ENCODE data around the gene WDR49.

Gene WDR49

DNA sequence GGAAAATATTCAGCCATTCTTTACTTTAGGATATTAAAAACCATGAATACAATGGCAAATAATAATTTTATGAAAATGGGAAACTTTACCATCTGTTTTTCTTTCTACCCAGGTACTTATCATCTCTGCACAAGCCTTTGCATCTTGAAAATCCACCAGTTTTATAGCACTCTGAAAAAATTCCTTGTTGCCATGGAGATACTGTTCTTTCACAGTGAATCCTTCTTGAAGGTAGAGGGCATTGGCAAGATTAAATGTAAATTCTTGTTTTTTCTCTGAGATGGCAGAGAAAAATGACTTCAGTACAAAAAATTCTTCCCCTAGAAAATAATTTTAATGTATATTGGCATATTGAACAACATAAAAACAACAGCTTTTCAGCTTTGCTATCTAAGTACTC lies 186.8 kb downstream of the WDR49 start:
- no peak overlapping the region for H3K4me3 ChIP-seq (replicated peaks; ENCODE audit: low read depth, low read length)
- DNase-seq (ENCODE audit: low read depth), result no peak
- TF ChIP-seq, protein P1, sequence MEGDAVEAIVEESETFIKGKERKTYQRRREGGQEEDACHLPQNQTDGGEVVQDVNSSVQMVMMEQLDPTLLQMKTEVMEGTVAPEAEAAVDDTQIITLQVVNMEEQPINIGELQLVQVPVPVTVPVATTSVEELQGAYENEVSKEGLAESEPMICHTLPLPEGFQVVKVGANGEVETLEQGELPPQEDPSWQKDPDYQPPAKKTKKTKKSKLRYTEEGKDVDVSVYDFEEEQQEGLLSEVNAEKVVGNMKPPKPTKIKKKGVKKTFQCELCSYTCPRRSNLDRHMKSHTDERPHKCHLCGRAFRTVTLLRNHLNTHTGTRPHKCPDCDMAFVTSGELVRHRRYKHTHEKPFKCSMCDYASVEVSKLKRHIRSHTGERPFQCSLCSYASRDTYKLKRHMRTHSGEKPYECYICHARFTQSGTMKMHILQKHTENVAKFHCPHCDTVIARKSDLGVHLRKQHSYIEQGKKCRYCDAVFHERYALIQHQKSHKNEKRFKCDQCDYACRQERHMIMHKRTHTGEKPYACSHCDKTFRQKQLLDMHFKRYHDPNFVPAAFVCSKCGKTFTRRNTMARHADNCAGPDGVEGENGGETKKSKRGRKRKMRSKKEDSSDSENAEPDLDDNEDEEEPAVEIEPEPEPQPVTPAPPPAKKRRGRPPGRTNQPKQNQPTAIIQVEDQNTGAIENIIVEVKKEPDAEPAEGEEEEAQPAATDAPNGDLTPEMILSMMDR (IDR thresholded peaks at IDR 0.05; ENCODE audit: low read length, missing control alignments), result no peak

DNA sequence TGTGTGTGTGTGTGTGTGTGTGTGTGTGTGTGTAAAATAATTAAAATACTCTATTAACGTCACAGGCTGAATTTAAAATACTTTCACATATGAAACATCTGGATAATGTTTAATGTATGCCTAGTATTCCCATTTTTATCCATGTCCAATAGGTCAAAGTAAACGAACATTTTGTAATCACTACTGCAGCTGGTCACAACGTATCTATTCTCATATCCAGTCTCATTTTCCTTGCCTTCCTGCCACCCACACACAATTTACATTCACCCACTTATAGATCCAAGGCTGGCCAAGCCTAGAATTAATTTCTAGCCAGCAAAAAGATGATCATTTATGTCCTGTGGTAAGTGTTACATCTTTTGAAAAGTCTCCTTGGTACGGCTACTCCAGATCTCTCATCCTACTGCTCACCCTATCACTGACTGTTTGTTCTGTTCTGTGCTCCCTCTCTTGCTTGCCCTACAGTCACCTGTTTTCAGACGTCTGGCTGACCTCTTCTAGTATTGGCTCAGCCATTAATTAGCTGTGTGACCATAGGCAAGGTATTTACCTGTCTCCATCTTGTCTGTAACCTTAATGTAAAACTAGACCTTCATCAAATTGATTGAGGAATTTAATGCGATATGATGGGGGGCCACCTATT lies 197.5 kb downstream of the WDR49 start:
- H3K4me3 ChIP-seq (replicated peaks; ENCODE audit: low read depth, low read length), result no peak overlapping the region
- DNase-seq (ENCODE audit: low read depth), result no peak
- TF ChIP-seq, protein P1 (IDR thresholded peaks at IDR 0.05; ENCODE audit: low read length, missing control alignments), result no peak

DNA sequence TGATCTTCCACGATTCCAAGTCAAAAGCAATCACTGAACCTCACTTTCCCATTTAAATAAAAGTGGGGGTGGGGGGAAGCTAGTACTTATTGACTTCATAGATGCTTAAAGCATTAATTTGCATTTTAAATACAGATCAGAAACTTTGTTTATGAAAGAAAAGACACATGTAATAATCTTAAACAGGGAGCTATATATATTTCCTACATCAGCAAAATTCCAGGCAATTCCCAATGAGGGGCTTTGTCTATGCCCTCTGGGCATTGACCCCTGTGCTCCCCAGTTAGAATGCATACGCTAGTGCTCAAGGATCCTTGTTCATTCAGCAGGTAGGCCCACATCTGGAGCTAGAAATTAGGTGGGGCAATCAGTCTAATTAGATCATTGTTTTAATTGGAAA lies 199.9 kb downstream of the WDR49 start:
- TF ChIP-seq, protein P1 (IDR thresholded peaks at IDR 0.05; ENCODE audit: low read length, missing control alignments), result no peak
- H3K4me3 ChIP-seq (replicated peaks; ENCODE audit: low read depth, low read length), result no peak overlapping the region
- no peak for DNase-seq (ENCODE audit: low read depth)

DNA sequence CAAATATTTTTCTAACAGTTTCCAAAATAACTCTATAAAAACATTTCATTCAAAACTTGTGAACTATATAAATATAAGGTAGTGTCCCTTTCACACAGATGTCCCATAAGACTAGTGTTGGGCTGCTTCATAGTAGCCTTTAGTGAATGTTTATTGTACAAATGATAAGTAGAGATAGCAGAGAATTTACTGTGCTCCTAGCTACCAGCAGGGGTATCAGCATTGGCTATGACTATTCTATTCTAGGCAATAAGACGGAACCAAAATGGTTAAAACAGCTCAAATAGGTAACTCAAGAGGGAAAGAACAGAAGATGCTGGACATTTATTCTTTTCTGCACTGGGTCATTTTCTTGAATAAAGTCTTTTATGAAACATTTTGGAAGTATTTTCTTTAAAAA lies 202.5 kb downstream of the WDR49 start:
- no peak for DNase-seq (ENCODE audit: low read depth)
- TF ChIP-seq, protein P1 (IDR thresholded peaks at IDR 0.05; ENCODE audit: low read length, missing control alignments), result no peak
- H3K4me3 ChIP-seq (replicated peaks; ENCODE audit: low read depth, low read length), result no peak overlapping the region

DNA sequence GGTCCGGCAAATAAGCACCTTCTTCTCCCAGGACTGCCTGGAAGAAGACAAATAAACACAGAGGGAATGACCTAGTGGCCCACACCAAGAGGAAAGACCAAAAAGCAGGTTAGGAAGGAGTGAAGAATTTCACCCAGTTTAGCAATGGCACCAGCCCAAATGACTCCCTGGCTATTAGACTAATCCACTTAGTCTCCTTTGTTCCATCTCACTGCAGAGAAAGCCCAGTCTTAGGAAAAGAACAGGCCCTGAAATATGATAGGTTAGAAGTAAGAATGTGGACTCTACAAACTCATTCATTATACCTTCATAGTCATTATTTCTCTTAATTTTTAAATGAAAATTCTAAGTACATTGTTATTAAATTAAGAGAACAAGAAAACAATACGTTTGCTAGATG lies 203.1 kb downstream of the WDR49 start:
- TF ChIP-seq, protein P1 (IDR thresholded peaks at IDR 0.05; ENCODE audit: low read length, missing control alignments), result no peak
- H3K4me3 ChIP-seq (replicated peaks; ENCODE audit: low read depth, low read length), result no peak overlapping the region
- no peak for DNase-seq (ENCODE audit: low read depth)

DNA sequence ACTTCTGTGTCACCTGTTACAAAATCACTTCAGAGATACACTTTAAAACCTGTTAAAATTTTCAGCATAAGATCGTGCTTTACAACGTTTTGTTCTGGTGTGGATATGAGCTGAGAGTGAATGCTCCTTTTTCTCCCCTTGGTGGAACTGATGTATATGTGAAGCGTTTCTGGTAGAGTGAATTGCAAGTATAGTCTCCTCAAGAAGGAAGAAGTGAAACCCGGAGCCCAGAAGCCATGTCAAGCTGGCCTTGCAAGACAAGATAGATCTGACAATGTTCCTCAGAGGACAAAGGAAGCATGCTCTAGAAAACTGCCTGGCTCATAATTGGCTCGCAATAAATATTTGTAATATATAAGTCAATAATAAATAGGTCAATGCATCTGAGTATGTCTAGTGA lies 203.5 kb downstream of the WDR49 start:
- TF ChIP-seq, protein P1 (IDR thresholded peaks at IDR 0.05; ENCODE audit: low read length, missing control alignments), result no peak
- no peak overlapping the region for H3K4me3 ChIP-seq (replicated peaks; ENCODE audit: low read depth, low read length)
- no peak for DNase-seq (ENCODE audit: low read depth)

DNA sequence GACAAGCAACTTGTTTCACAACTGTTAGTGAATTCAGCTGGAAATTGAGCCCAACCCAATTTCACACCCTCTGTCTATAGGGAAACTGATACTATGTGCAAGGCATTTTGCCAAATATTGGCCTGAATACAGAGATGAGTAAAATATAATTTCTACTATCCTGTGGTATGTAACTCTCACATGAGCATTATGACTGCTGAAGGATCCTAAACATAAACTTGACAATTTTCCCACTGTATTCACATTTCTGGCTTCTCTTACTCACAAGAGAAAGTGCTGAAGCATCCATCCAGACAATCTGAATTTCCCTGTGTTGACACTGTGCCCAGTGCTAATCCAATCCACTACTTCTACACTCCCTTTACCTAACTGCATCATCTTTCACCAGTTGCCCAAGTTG lies 208.3 kb downstream of the WDR49 start:
- no peak for DNase-seq (ENCODE audit: low read depth)
- H3K4me3 ChIP-seq (replicated peaks; ENCODE audit: low read depth, low read length), result no peak overlapping the region
- TF ChIP-seq, protein P1 (IDR thresholded peaks at IDR 0.05; ENCODE audit: low read length, missing control alignments), result no peak
